Prostate gland (tissue), 2 donors: ENCODE measurements around the gene PEAK1.

Experiments used
- CTCF ChIP-seq, 4 experiments: fragments of 200-600 bp in 2 of 4; fragments of 450-650 bp in 2 of 4; sonication (generic) in 2 of 4; IDR thresholded peaks; 1 replicate in 3 of 4; 2 replicates in 1 of 4; pipeline ENCODE4 v1.5.1; 2016 to 2019; ENCODE audit warnings: antibody characterized with exemption in 4 of 4, mild to moderate bottlenecking in 2 of 4, moderate library complexity in 2 of 4
- POLR2AphosphoS5 ChIP-seq: sonication (generic); formaldehyde crosslinking; IDR thresholded peaks from one replicate; pipeline ENCODE4 v1.6.1; 2017; ENCODE audit warnings: antibody characterized with exemption

- TF ChIP-seq CTCF (IDR thresholded peaks at IDR 0.05) (no peak), POLR2AphosphoS5 (no peak)
These were observed 2.3 kb downstream of the PEAK1 start for GRCh38 chr15:77417602-77418001.
